H1 (cell line): ENCODE results near the gene ZNF500.
A peak's percentile ranks its signal among the peaks of the same experiment; 100 is the strongest.

Experiments
- MAX ChIP-seq: IDR thresholded peaks from 2 replicates; pipeline ENCODE4 v1.6.1; 2012; ENCODE audit warnings: inconsistent platforms
- PHF8 ChIP-seq: fragments of 200-600 bp; sonication (generic); conservative IDR thresholded peaks from 2 replicates; pipeline ENCODE4 v1.7.1; 2012; ENCODE audit warnings: low read depth, mild to moderate bottlenecking, inconsistent platforms, low read length, moderate library complexity
- POLR2A ChIP-seq, 2 experiments: IDR thresholded peaks; 1 replicate in 1 of 2; 2 replicates in 1 of 2; pipeline ENCODE4 v1.6.1; 2011; ENCODE audit warnings: low read depth in 2 of 2, low read length in 2 of 2, mild to moderate bottlenecking in 2 of 2; ENCODE audit errors: control extremely low read depth in 1 of 2
- POLR2AphosphoS5 ChIP-seq: IDR thresholded peaks from 2 replicates; pipeline ENCODE4 v1.6.1; 2011; ENCODE audit warnings: low read depth, low read length
- RFX5 ChIP-seq: IDR thresholded peaks from 2 replicates; pipeline ENCODE4 v1.6.1; 2011; ENCODE audit warnings: low read depth, low read length, improper control_type of control experiment, borderline replicate concordance

GRCh38 chr16:4698321-4699045, 68.5 kb downstream of the ZNF500 start:
- no peak for TF ChIP-seq MAX
- TF ChIP-seq PHF8 = no peak
- TF ChIP-seq POLR2A (IDR thresholded peaks at IDR 0.05; ENCODE audit: control extremely low read depth in 1 of 2, low read depth in 2 of 2, low read length in 2 of 2) = 0 out of 3 replicates have a peak, but pooled peaks of 1 of the 2 experiments have one; percentile 25
- TF ChIP-seq POLR2AphosphoS5 = 0 out of 2 replicates have a peak, but pooled peaks have one; percentile 19
- TF ChIP-seq RFX5 = no peak
